CD4-positive, alpha-beta T cell (primary cell): ENCODE measurements around the gene PPP1R2. TPM values are rescaled to one million over a fixed set of nuclear protein-coding genes. Genes with fewer than 3 reads are reported as not detected.

Source experiments
- ATAC-seq: fragments of 200-7000 bp; cut with Tn5 transposase; one replicate; pipeline ENCODE4 v1.10.0; 2022; ENCODE audit warnings: mild to moderate bottlenecking; ENCODE audit not compliant: poor library complexity
- CTCF ChIA-PET: fragments of 350-600 bp; sonication (Branson Sonifier 250); formaldehyde crosslinking; loops from one replicate; lab custom pipeline; 2021; ENCODE audit warnings: antibody characterized with exemption, inconsistent platforms; lab: Charles Lee
- POLR2A ChIA-PET: fragments of 350-600 bp; sonication (Branson Sonifier 250); formaldehyde crosslinking; loops from one replicate; lab custom pipeline; 2021; ENCODE audit warnings: antibody characterized with exemption, inconsistent platforms; lab: Charles Lee
- DNase-seq, 14 experiments: peaks; one replicate each; pipeline ENCODE4 v3.0.0-alpha.2; 2013 to 2020; ENCODE audit warnings: mixed read lengths in 2 of 14
- H3K27ac ChIP-seq, 2 donors: one replicate each; pipeline versions ENCODE4 v1.5.1 to v1.7.0; 2013; ENCODE audit warnings: low read length in 2 of 2, low read depth in 1 of 2, mild to moderate bottlenecking in 1 of 2
- H3K27me3 ChIP-seq, 2 experiments: 1 replicate in 1 of 2; 2 replicates in 1 of 2; pipeline versions ENCODE4 v1.6.1 to v1.7.0; 2013; ENCODE audit warnings: low read length in 2 of 2, control low read depth in 1 of 2, mild to moderate bottlenecking in 1 of 2, moderate library complexity in 1 of 2; ENCODE audit not compliant: insufficient read depth in 2 of 2, control insufficient read depth in 1 of 2
- H3K36me3 ChIP-seq: one replicate; pipeline ENCODE4 v1.6.1; 2013; ENCODE audit warnings: low read length, control low read depth; ENCODE audit not compliant: insufficient read depth
- H3K4me1 ChIP-seq: one replicate; pipeline ENCODE4 v1.6.1; 2013; ENCODE audit warnings: low read length, control low read depth; ENCODE audit not compliant: insufficient read depth
- H3K4me3 ChIP-seq: one replicate; pipeline ENCODE4 v1.5.1; 2013; ENCODE audit warnings: mild to moderate bottlenecking, low read length, moderate library complexity
- H3K9me3 ChIP-seq, 2 experiments: 1 replicate in 1 of 2; 2 replicates in 1 of 2; pipeline versions ENCODE4 v1.6.1 to v1.7.0; 2013; ENCODE audit warnings: low read length in 2 of 2, mild to moderate bottlenecking in 2 of 2, control low read depth in 1 of 2, moderate library complexity in 1 of 2; ENCODE audit not compliant: control insufficient read depth in 1 of 2, insufficient read depth in 1 of 2
- H3K27ac Mint-ChIP-seq: one replicate; pipeline ENCODE4 v1.8.0; 2020; ENCODE audit warnings: mixed read lengths
- H3K27me3 Mint-ChIP-seq: one replicate; pipeline ENCODE4 v1.8.0; 2021; ENCODE audit warnings: mixed read lengths
- H3K36me3 Mint-ChIP-seq: one replicate; pipeline ENCODE4 v1.8.0; 2021; ENCODE audit warnings: low read depth, mixed read lengths
- H3K4me1 Mint-ChIP-seq: one replicate; pipeline ENCODE4 v1.8.0; 2021; ENCODE audit warnings: low read depth, mixed read lengths
- H3K4me3 Mint-ChIP-seq: one replicate; pipeline ENCODE4 v1.8.0; 2020; ENCODE audit warnings: mild to moderate bottlenecking, mixed read lengths
- H3K9me3 Mint-ChIP-seq: one replicate; pipeline ENCODE4 v1.8.0; 2020; ENCODE audit warnings: mixed read lengths
- CTCF ChIP-seq: fragments of 200-600 bp; IDR thresholded peaks from one replicate; pipeline ENCODE4 v1.8.0; 2022; ENCODE audit warnings: antibody characterized with exemption, mild to moderate bottlenecking
- intact Hi-C, 2 experiments: fragments of 100-400 bp; cut with DNase I in 1 of 2; cut with micrococcal nuclease in 1 of 2; formaldehyde crosslinking; loops; one replicate each; pipeline versions ENCODE4 v1.15.1 to v1.9.0; 2023 to 2025; cut with DNase I, micrococcal nuclease
- total RNA-seq, 174 experiments: library from RNA in 2 of 174; stranded (reverse) in 2 of 174; gene quantifications; one replicate each; pipeline ENCODE4 v1.2.3 and lab custom pipeline; 2021 to 2026

PPP1R2 gene
- total RNA-seq, 2 experiments from 2014 or later, result 205 to 210 TPM

GRCh38 chr3:195570912-195571311 lies 27.8 kb upstream of the PPP1R2 start:
- H3K27me3 Mint-ChIP-seq, result no peaks in the 10 kb centered on the region
- intact Hi-C loops, result no loop called here
- Histone ChIP-seq H3K27ac (no peak overlapping the region), H3K4me1 (no peaks in the 10 kb centered on the region), H3K36me3 (no peaks in the 10 kb centered on the region), H3K4me3 (no peak overlapping the region), H3K27me3 (no peaks in the 10 kb centered on the region), H3K9me3 (no peaks in the 10 kb centered on the region)
- H3K9me3 Mint-ChIP-seq, result no peaks in the 10 kb centered on the region
- TF ChIP-seq CTCF, result no peak
- H3K4me1 Mint-ChIP-seq, result peaks cover 10% of the 10 kb centered on the region
- H3K36me3 Mint-ChIP-seq, result no peaks in the 10 kb centered on the region
- POLR2A ChIA-PET, result interaction anchor here (0.5 to 0.9 kb wide), 2 partner anchors 21 to 25 kb away, joined by 3 to 4 read pairs; no protein-coding TSS in a partner anchor
- H3K4me3 Mint-ChIP-seq, result no peak overlapping the region
- no peak overlapping the region for H3K27ac Mint-ChIP-seq
- CTCF ChIA-PET, result no interaction called here
- ATAC-seq (no peak), DNase-seq (no peak)

- no peaks in the 10 kb centered on the region for H3K27me3 Mint-ChIP-seq
- H3K9me3 Mint-ChIP-seq, result no peaks in the 10 kb centered on the region
- no peaks in the 10 kb centered on the region for H3K36me3 Mint-ChIP-seq
- no peak for TF ChIP-seq CTCF
- DNase-seq (no peak), ATAC-seq (peak; percentile 63)
- intact Hi-C loops, result no loop called here
- no peak overlapping the region for H3K4me3 Mint-ChIP-seq
- peaks cover 10% of the 10 kb centered on the region for H3K4me1 Mint-ChIP-seq
- no peak overlapping the region for H3K27ac Mint-ChIP-seq
- Histone ChIP-seq H3K27me3 (no peaks in the 10 kb centered on the region), H3K4me1 (no peaks in the 10 kb centered on the region), H3K4me3 (no peak overlapping the region), H3K9me3 (no peaks in the 10 kb centered on the region), H3K36me3 (no peaks in the 10 kb centered on the region), H3K27ac (no peak overlapping the region)
- ChIA-PET POLR2A (interaction anchor here (0.5 to 0.9 kb wide), 2 partner anchors 21 to 24 kb away, joined by 3 to 4 read pairs; no protein-coding TSS in a partner anchor), CTCF (interaction anchor here (0.7 kb wide), 1 partner anchor 11 kb away, joined by 5 read pairs; no protein-coding TSS in a partner anchor)
These were observed 27.2 kb upstream of the PPP1R2 start for GRCh38 chr3:195570344-195570743.

- Mint-ChIP-seq H3K4me3 (no peak overlapping the region), H3K36me3 (no peaks in the 10 kb centered on the region), H3K9me3 (no peaks in the 10 kb centered on the region), H3K4me1 (peaks cover 10% of the 10 kb centered on the region), H3K27me3 (no peaks in the 10 kb centered on the region), H3K27ac (no peak overlapping the region)
- no peaks in the 10 kb centered on the region for H3K27me3 ChIP-seq
- no peak overlapping the region for H3K4me3 ChIP-seq
- DNase-seq, result no peak
- no peak for TF ChIP-seq CTCF
- H3K9me3 ChIP-seq, result no peaks in the 10 kb centered on the region
- no peaks in the 10 kb centered on the region for H3K4me1 ChIP-seq
- CTCF ChIA-PET, result interaction anchor here (2.1 kb wide), 1 partner anchor 15 kb away, joined by 7 read pairs; the partner anchor contains the start of gene APOD
- no peak overlapping the region for H3K27ac ChIP-seq
- POLR2A ChIA-PET, result no interaction called here
- intact Hi-C loops, result loop anchor here in 1 of 2 experiments (5.0 kb wide), 1 partner anchor 44 kb away; no protein-coding TSS in a partner anchor
- no peak for ATAC-seq
- no peaks in the 10 kb centered on the region for H3K36me3 ChIP-seq
These were observed 25.5 kb upstream of the PPP1R2 start for GRCh38 chr3:195568630-195569029.
